Adrenal gland (tissue), 5 donors: Measurements from ENCODE around the gene DNAH11.

Experiments used
- CTCF ChIP-seq, 6 experiments: fragments of 450-650 bp in 4 of 6; fragments of 200-600 bp in 2 of 6; sonication (generic) in 1 of 6; IDR thresholded peaks; 1 replicate in 5 of 6; 2 replicates in 1 of 6; pipeline versions ENCODE4 v1.5.1 to v1.8.0; 2016 to 2021; ENCODE audit warnings: antibody characterized with exemption in 6 of 6, mild to moderate bottlenecking in 2 of 6, moderate library complexity in 1 of 6
- POLR2A ChIP-seq, 2 donors: fragments of 450-650 bp; IDR thresholded peaks; one replicate each; pipeline ENCODE4 v1.6.1; 2017; ENCODE audit warnings: antibody characterized with exemption in 2 of 2, mild to moderate bottlenecking in 2 of 2, moderate library complexity in 1 of 2
- donor health status: DM: no; HTN: no; CAD: no.

DNA sequence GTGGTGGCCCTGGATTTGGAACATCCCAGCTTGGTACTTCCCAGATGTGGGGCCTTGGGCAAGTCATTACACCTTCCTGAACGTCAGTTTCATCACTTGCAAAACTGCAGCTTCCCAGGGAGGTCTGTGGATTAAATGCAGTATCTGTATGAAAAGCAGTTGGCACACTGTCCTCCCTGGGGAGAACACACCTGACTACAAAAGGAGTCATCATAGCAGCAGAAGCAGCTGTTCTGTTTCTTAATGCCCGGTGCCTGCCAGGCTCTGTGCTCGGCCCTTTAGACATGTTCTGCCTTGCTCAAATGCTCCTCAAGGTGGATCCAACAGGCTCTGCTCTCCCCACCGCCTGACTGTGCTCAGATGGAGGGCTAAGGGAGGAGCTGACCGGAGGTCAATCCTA is 371.8 kb downstream of the DNAH11 start:
- TF ChIP-seq CTCF (IDR thresholded peaks at IDR 0.05), result no peak
- no peak for TF ChIP-seq POLR2A (IDR thresholded peaks at IDR 0.05)
